Measurements from ENCODE around the gene PDHB. TPM values are rescaled to one million over a fixed set of nuclear protein-coding genes. Genes with fewer than 3 reads are reported as not detected.
A peak's percentile ranks its signal among the peaks of the same experiment; 100 is the strongest.

PDHB gene
- total RNA-seq, 2 experiments from 2014 or later: 53.9 to 58.8 TPM

DNA sequence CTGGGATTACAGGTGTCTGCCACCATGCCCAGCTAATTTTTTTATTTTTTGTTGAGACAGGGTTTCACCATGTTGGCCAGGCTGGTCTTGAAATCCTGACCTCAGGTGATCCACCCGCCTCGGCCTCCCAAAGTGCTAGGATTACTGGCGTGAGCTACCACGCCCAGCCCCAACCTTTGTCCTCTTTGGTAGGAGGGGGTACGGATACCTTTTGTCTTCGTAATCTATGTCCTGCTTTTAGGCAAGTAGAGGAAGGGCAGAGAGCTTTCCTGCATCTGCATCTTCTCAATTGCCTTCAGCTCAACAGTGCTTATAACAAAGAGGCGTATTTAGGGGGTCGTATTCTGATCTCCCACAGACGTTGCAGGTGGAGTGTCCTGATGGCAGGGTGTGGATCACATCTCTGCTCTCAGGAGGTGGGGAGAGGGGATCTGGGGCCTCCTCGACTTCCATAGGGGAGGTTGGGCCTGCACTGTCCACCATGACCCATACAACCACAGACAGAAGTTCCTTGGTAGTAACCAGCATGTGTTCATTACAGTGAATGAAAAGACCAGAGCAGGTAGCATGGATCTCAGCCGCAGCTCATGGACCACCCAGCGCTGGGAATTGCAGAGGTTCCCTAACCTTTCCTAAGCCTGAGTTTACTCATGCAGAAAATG, 36.9 kb upstream of the PDHB start:
- H3K4me1 Mint-ChIP-seq (ENCODE audit: low read depth): peaks cover 37% of the 10 kb centered on the region
- ChIA-PET CTCF (interaction anchor here (5.2 kb wide), 1 partner anchor 21 kb away, joined by 27 read pairs; the partner anchor contains the start of gene KCTD6), POLR2A (interaction anchor here (0.6 to 1.4 kb wide), 3 partner anchors 23 to 164 kb away, joined by 3 read pairs; partner anchors contain the start of genes HTD2 and RPP14)
- TF ChIP-seq, protein P1, sequence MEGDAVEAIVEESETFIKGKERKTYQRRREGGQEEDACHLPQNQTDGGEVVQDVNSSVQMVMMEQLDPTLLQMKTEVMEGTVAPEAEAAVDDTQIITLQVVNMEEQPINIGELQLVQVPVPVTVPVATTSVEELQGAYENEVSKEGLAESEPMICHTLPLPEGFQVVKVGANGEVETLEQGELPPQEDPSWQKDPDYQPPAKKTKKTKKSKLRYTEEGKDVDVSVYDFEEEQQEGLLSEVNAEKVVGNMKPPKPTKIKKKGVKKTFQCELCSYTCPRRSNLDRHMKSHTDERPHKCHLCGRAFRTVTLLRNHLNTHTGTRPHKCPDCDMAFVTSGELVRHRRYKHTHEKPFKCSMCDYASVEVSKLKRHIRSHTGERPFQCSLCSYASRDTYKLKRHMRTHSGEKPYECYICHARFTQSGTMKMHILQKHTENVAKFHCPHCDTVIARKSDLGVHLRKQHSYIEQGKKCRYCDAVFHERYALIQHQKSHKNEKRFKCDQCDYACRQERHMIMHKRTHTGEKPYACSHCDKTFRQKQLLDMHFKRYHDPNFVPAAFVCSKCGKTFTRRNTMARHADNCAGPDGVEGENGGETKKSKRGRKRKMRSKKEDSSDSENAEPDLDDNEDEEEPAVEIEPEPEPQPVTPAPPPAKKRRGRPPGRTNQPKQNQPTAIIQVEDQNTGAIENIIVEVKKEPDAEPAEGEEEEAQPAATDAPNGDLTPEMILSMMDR (IDR thresholded peaks at IDR 0.05): no peak
- no peak overlapping the region for H3K27ac Mint-ChIP-seq
- no peaks in the 10 kb centered on the region for H3K9me3 Mint-ChIP-seq
- H3K36me3 Mint-ChIP-seq (ENCODE audit: low read depth): no peaks in the 10 kb centered on the region
- H3K27me3 Mint-ChIP-seq: no peaks in the 10 kb centered on the region
- no peak overlapping the region for H3K4me3 Mint-ChIP-seq
- intact Hi-C loops (cut with micrococcal nuclease): no loop called here
- DNase-seq (no peak), ATAC-seq (no peak)

DNA sequence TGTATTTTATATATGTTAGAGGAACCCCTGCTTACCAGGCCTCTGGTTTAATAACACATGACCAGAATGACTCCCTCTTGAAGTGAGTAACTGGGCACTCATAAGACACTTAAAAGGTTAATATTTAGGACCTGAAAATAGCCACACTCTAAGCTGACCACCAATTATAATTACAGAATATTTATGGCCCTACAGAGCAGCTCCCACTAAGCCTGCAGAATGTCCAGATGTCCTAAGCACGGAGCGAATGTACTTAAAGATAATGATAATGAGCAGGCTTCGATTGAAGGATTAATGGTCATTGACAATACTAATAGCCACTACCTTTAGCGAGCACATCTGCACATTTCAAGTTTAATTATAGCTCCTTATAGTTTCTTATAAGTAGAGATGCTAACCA, 35.5 kb upstream of the PDHB start:
- no peak for ATAC-seq
- Mint-ChIP-seq H3K27ac (no peak overlapping the region), H3K9me3 (no peaks in the 10 kb centered on the region), H3K4me3 (no peak overlapping the region), H3K4me1 (ENCODE audit: low read depth) (peaks cover 30% of the 10 kb centered on the region), H3K36me3 (ENCODE audit: low read depth) (no peaks in the 10 kb centered on the region), H3K27me3 (no peaks in the 10 kb centered on the region)
- CTCF ChIA-PET: interaction anchor here (5.2 kb wide), 1 partner anchor 22 kb away, joined by 27 read pairs; the partner anchor contains the start of gene KCTD6
- intact Hi-C loops (cut with micrococcal nuclease): no loop called here
- DNase-seq: no peak
- POLR2A ChIA-PET: no interaction called here
- TF ChIP-seq, protein P1 (IDR thresholded peaks at IDR 0.05): no peak

DNA sequence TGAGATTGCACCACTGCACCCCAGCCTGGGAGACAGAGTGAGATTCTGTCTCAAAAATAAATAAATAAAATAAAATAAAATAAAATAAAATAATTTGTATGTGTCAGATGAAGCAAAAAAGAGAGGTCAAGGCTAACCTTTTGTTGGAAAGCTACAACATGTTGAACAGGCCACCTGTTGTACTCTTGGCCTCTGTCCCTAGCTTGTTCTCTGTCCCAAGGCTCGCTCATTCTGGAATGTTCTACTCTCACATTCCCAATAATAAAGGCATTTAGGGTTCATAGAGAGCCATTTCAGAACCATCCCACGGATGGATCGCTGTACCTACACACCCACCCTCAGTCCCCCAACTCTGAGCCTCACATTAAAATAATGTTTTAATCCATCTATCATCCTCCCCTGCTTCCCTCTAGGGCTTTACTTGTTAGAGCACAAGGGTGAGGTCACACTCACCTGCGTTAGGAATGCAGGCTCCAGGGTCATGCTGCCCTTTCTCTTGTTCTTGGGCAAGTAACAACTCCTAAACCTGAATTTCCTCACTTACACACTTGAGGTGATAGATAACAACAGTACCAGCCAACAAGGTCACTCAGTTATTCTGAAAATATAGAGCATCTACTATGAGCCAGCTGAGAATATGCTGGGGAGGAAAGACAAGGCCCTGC, 33.4 kb upstream of the PDHB start:
- Mint-ChIP-seq H3K9me3 (no peaks in the 10 kb centered on the region), H3K27me3 (no peaks in the 10 kb centered on the region), H3K27ac (no peak overlapping the region), H3K4me3 (no peak overlapping the region), H3K4me1 (ENCODE audit: low read depth) (peaks cover 33% of the 10 kb centered on the region), H3K36me3 (ENCODE audit: low read depth) (no peaks in the 10 kb centered on the region)
- intact Hi-C loops (cut with micrococcal nuclease): no loop called here
- ChIA-PET POLR2A (interaction anchor here (0.5 kb wide), 1 partner anchor 38 kb away, joined by 3 read pairs; no protein-coding TSS in a partner anchor), CTCF (interaction anchor here (0.8 to 3.7 kb wide), 3 partner anchors 10 to 65 kb away, joined by 3 to 30 read pairs (median 4); partner anchors contain the start of gene KCTD6)
- TF ChIP-seq, protein P1 (IDR thresholded peaks at IDR 0.05): no peak
- DNase-seq: no peak
- ATAC-seq: no peak

DNA sequence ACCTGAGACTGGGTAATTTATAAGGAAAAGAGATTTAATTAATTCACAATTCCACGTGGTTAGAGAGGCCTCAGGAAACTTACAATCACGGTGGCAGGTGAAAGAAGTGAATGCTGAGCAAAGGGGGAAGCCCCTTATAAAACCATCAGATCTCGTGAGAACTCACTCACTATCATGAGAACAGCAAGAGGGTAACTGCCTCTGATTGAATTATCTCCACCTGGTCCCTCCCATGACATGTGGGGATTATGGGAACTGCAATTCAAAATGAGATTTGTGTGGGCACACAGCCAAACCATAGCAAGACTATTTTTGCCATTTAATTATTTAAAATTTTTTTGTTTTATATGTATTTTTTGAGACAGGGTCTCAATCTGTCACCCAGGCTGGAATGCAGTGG, 31.2 kb upstream of the PDHB start:
- DNase-seq (peak; percentile 50), ATAC-seq (peak; percentile 71)
- Mint-ChIP-seq H3K4me1 (ENCODE audit: low read depth) (peaks cover 15% of the 10 kb centered on the region), H3K4me3 (no peak overlapping the region), H3K27me3 (no peaks in the 10 kb centered on the region), H3K27ac (no peak overlapping the region), H3K36me3 (ENCODE audit: low read depth) (no peaks in the 10 kb centered on the region), H3K9me3 (no peaks in the 10 kb centered on the region)
- POLR2A ChIA-PET: interaction anchor here (1.5 kb wide), 1 partner anchor 7 kb away, joined by 4 read pairs; no protein-coding TSS in a partner anchor
- CTCF ChIA-PET: interaction anchor here (0.8 to 3.7 kb wide), 4 partner anchors 24 to 104 kb away, joined by 3 to 30 read pairs (median 4); partner anchors contain the start of gene KCTD6
- intact Hi-C loops (cut with micrococcal nuclease): loop anchor here (5.0 kb wide), 1 partner anchor 32 kb away; no protein-coding TSS in a partner anchor
- TF ChIP-seq, protein P1 (IDR thresholded peaks at IDR 0.05): no peak

Measured in activated CD8-positive, alpha-beta T cell treated with anti-CD3 and anti-CD28 coated beads for 36 hours (primary cell).